ENCODE measurements around the gene NIPAL1.

Gene NIPAL1

GRCh38 chr4:48078862-48079655 is 62.5 kb downstream of the NIPAL1 start:
- Histone ChIP-seq H3K9me3 (ENCODE audit: insufficient read depth, low read length) (no peaks in the 10 kb centered on the region), H3K27ac (ENCODE audit: low read depth, low read length) (no peak overlapping the region), H3K4me2 (ENCODE audit: low read depth, low read length, poor library complexity, severe bottlenecking) (no peak overlapping the region), H3K27me3 (ENCODE audit: low read length) (no peaks in the 10 kb centered on the region), H3K4me3 (ENCODE audit: insufficient read depth, low read length, poor library complexity, severe bottlenecking) (no peak overlapping the region), H3K79me2 (ENCODE audit: insufficient read depth, low read length) (no peaks in the 10 kb centered on the region), H2AFZ (ENCODE audit: low read depth, low read length, severe bottlenecking) (no peak overlapping the region), H3K36me3 (ENCODE audit: low read length) (no peaks in the 10 kb centered on the region), H3F3A (ENCODE audit: insufficient read depth) (no peaks in the 10 kb centered on the region), H4K20me1 (ENCODE audit: low read depth, low read length) (no peaks in the 10 kb centered on the region), H3K9me2 (replicated peaks; ENCODE audit: insufficient read depth, low read length) (no peaks in the 10 kb centered on the region), H3K9ac (ENCODE audit: low read length) (no peak overlapping the region)
- TF ChIP-seq, protein P1, sequence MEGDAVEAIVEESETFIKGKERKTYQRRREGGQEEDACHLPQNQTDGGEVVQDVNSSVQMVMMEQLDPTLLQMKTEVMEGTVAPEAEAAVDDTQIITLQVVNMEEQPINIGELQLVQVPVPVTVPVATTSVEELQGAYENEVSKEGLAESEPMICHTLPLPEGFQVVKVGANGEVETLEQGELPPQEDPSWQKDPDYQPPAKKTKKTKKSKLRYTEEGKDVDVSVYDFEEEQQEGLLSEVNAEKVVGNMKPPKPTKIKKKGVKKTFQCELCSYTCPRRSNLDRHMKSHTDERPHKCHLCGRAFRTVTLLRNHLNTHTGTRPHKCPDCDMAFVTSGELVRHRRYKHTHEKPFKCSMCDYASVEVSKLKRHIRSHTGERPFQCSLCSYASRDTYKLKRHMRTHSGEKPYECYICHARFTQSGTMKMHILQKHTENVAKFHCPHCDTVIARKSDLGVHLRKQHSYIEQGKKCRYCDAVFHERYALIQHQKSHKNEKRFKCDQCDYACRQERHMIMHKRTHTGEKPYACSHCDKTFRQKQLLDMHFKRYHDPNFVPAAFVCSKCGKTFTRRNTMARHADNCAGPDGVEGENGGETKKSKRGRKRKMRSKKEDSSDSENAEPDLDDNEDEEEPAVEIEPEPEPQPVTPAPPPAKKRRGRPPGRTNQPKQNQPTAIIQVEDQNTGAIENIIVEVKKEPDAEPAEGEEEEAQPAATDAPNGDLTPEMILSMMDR (IDR thresholded peaks at IDR 0.05; ENCODE audit: insufficient read depth, low read length, poor library complexity, severe bottlenecking) = no peak
- no peak for TF ChIP-seq EZH2phosphoT487 (conservative IDR thresholded peaks at IDR 0.05; ENCODE audit: low read length)

DNA sequence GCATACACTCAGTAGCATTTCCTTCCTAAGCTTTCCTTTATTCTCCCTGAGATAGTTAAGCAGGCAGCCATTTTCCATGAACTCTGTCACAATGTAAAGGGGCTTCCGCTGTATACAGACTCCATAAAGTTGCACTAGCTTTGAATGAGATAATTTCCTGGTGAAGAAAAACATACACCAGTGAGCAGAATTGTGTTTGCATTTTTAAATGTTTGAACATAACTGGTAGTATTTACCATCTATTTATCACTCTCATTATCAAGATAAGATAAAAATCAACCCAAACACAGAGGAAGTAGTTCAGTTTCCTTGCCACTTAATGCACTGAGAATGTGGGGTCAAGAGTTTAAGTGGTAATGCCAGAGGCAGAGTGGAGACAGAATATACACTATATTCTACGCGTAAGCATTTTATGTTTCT is 63.4 kb downstream of the NIPAL1 start:
- no peak overlapping the region for H3K4me3 ChIP-seq (ENCODE audit: insufficient read depth, low read length, poor library complexity, severe bottlenecking)
- TF ChIP-seq EZH2phosphoT487 (conservative IDR thresholded peaks at IDR 0.05; ENCODE audit: low read length) = no peak
- TF ChIP-seq, protein P1 (IDR thresholded peaks at IDR 0.05; ENCODE audit: insufficient read depth, low read length, poor library complexity, severe bottlenecking) = no peak
- H3K9me2 ChIP-seq (replicated peaks; ENCODE audit: insufficient read depth, low read length) = no peaks in the 10 kb centered on the region
- no peak overlapping the region for H3K9ac ChIP-seq (ENCODE audit: low read length)
- no peaks in the 10 kb centered on the region for H3K9me3 ChIP-seq (ENCODE audit: insufficient read depth, low read length)
- no peaks in the 10 kb centered on the region for H3K27me3 ChIP-seq (ENCODE audit: low read length)
- H4K20me1 ChIP-seq (ENCODE audit: low read depth, low read length) = no peaks in the 10 kb centered on the region
- H3K36me3 ChIP-seq (ENCODE audit: low read length) = no peaks in the 10 kb centered on the region
- no peaks in the 10 kb centered on the region for H3F3A ChIP-seq (ENCODE audit: insufficient read depth)
- no peak overlapping the region for H3K27ac ChIP-seq (ENCODE audit: low read depth, low read length)
- H3K4me2 ChIP-seq (ENCODE audit: low read depth, low read length, poor library complexity, severe bottlenecking) = no peak overlapping the region
- no peaks in the 10 kb centered on the region for H3K79me2 ChIP-seq (ENCODE audit: insufficient read depth, low read length)
- no peak overlapping the region for H2AFZ ChIP-seq (ENCODE audit: low read depth, low read length, severe bottlenecking)

DNA sequence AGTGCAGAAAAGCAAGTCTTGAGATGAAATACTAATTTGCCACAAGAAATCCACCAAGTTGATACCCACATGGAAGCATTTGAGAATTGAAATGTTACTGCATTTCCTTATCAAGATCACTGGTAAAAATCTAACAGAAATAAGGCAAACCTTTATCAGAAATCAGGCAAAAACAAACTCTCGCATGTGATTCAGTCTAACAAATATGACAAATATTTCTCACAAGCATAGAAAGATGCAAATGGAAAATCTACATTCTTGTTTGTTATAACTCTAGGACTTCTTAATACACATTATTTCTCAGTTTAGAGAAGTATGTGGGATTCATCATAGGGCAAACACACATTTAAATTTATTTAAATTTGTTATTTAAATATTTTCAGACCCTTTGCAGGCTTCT is 64.6 kb downstream of the NIPAL1 start:
- no peak overlapping the region for H3K27ac ChIP-seq (ENCODE audit: low read depth, low read length)
- no peaks in the 10 kb centered on the region for H3K79me2 ChIP-seq (ENCODE audit: insufficient read depth, low read length)
- H3K9me2 ChIP-seq (replicated peaks; ENCODE audit: insufficient read depth, low read length) = no peaks in the 10 kb centered on the region
- no peak overlapping the region for H2AFZ ChIP-seq (ENCODE audit: low read depth, low read length, severe bottlenecking)
- no peak overlapping the region for H3K4me3 ChIP-seq (ENCODE audit: insufficient read depth, low read length, poor library complexity, severe bottlenecking)
- no peaks in the 10 kb centered on the region for H3F3A ChIP-seq (ENCODE audit: insufficient read depth)
- no peak overlapping the region for H3K4me2 ChIP-seq (ENCODE audit: low read depth, low read length, poor library complexity, severe bottlenecking)
- H4K20me1 ChIP-seq (ENCODE audit: low read depth, low read length) = no peaks in the 10 kb centered on the region
- no peaks in the 10 kb centered on the region for H3K36me3 ChIP-seq (ENCODE audit: low read length)
- no peak overlapping the region for H3K9ac ChIP-seq (ENCODE audit: low read length)
- no peaks in the 10 kb centered on the region for H3K27me3 ChIP-seq (ENCODE audit: low read length)
- no peaks in the 10 kb centered on the region for H3K9me3 ChIP-seq (ENCODE audit: insufficient read depth, low read length)
- TF ChIP-seq, protein P1 (IDR thresholded peaks at IDR 0.05; ENCODE audit: insufficient read depth, low read length, poor library complexity, severe bottlenecking) = no peak
- no peak for TF ChIP-seq EZH2phosphoT487 (conservative IDR thresholded peaks at IDR 0.05; ENCODE audit: low read length)
